ENCODE measurements around the gene NEDD4.
"Not testable (repeated sequence)": the region's sequence is repeated elsewhere in the genome, so short reads cannot be mapped to it uniquely, and the experiment has no call there.

The NEDD4 gene

DNA sequence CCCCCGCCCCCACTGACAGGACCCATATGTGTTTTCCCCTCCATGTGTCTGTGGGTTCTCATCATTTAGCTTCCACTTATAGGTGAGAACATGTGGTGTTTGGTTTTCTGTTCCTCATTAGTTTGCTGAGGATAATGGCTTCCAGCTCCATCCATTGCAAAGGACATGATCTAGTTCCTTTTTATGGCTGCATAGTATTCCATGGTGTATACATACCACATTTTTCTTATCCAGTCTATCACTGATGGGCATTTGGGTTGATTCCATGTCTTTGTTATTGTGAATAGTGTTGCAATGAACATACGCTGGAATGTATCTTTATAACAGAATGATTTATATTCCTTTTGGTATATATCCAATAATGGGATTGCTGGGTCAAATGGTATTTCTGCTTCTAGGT, 171.7 kb downstream of the NEDD4 start:
- not testable (repeated sequence) for DNase-seq

DNA sequence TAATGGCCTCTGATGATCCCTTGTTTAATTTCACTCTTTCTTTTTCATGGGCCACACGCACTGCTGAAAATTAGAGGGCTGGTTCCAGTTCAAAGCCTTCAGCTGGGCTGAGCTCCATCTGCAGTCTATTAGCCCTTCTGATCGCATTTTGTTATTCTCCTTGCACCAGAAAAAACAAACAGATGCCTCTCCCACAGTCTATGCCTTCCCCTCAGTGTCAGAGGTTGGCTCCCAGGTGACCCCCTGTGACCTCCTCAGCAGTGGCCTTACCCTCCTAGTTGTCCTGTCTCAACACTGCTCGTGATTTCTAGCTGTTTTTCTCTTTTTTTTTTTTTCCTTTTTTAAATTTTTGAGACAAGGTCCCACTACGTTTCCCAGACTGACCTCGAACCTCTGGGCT, 173.4 kb downstream of the NEDD4 start:
- DNase-seq, result no peak

- DNase-seq, result no peak
Observed at GRCh38 chr15:55819397-55820034, 173.9 kb downstream of the NEDD4 start.

DNA sequence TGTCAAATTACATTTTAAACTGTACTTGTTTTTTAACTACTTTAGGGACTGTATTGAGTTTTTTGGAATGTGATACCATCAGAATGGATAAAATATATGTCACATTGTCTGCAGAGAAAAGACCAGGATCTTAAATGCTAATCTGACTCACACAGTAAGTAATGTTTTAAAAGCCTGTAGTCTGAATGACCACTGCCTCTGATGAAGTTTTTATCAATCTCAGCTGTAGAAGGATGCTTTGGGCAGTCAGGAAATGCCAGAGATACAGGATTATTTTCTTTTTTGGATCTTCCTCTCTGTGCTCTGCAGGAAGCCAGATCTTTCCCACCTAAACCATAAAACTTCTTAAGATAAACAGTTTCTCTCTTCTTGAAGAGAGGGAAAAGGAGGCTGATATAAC, 177.4 kb downstream of the NEDD4 start:
- no peak for DNase-seq

- DNase-seq, result no peak
Observed at GRCh38 chr15:55802600-55803376, 190.6 kb downstream of the NEDD4 start.

- no peak for DNase-seq
Observed at GRCh38 chr15:55800216-55800615, 193.2 kb downstream of the NEDD4 start.

DNA sequence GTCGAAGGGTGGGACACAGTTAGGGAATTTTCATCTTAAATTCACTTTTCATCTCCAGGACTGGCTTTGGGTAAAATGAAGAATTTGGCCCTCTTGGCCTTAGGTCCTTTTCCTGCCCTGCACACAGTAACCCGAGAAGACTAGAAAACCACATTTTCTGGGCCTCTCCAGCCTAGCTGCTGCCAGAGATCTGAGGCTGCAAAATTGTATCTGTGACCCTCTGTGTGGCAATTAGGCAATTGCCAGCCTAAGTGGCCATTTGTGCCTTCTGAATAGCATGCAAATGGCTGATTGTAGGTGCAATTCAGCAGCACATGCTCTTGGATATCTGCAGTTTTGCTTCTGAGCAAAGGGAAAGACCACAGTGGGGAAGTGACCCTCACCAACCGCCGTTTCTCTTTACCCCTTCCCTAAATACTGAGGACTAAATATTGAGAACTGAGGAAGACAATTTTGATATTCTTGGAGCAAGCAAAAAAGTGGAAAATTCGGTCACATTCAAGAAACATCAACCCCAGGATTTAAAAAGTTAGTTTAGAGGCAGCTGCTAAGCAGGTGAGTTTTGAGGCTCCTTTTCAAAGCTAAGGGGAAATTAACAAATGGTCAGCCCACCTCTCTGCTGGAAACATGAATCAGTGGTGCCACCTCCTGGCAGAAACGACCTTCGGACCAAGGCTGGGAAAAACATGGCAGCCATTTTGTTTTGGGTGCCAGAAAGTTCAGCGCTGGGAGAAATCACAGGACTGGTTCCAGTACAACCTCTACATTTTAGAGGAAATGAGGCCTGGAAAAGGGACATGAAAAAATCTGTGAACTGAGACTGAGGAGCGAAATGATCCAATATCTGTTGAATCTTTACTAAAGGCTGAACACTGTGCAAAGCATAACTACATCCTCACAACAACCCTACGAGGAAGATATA, 193.9 kb downstream of the NEDD4 start:
- DNase-seq, result peak; percentile 6

GRCh38 chr15:55796321-55796965, 197.0 kb downstream of the NEDD4 start:
- no peak for DNase-seq

DNA sequence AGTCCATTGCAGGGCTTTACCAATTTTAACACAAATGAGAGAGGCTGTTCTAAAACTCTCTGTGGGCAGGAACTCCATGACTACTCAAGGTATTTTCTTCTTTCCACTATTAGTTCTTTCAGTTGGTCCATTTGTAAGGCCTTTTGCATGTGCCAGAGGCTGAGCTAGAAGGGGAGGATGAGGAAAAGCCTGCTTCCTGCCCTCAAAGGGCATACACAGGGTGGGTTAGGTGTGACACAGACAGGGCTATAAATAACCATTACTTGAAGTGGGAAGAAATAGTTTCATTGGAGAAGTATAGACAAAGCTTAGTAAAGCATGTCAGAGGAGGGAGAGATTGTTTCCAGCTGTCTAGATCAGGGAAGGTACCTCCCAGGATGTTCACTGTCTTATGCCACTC, 198.4 kb downstream of the NEDD4 start:
- no peak for DNase-seq

DNA sequence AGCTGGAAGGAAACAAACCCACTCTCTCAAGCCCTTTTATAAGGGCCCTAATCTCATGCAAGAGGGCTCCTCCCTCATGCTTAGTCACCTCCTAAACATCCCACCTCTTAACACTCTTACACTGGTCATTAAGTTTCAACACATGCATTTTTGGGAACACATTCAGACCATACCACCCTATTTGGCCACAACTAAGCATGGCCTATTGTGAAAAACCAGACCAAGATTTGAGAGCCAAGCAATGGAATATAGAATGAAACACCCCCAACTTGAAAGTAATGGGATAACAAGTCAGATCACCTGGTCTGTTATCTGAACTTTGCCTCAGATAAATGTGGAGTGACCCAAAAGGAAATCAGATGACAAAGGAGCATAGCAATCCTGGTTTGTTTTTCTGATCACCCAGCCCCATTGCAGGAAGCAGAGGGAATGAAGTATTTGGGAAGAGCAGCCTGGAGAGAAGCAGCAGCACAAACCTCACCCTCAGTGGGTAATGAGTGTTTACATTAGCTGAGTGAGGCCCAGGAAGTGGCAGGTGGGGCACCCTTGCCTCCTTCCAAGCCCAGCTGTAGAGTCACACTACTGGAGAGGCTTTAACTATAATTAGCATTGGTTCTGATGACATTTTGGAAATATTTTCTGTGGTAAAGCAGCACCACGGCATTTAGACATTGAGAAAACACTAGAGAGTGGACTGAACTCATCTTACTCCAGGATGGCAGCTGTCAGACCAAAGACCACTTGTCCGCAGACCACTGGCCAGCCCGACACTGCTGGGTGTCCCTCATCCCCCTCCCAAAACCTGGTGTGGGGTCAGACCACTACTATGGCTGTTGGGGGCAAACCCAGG, 201.6 kb downstream of the NEDD4 start:
- DNase-seq, result no peak

- no peak for DNase-seq
Observed at GRCh38 chr15:55789066-55789660, 204.2 kb downstream of the NEDD4 start.

DNA sequence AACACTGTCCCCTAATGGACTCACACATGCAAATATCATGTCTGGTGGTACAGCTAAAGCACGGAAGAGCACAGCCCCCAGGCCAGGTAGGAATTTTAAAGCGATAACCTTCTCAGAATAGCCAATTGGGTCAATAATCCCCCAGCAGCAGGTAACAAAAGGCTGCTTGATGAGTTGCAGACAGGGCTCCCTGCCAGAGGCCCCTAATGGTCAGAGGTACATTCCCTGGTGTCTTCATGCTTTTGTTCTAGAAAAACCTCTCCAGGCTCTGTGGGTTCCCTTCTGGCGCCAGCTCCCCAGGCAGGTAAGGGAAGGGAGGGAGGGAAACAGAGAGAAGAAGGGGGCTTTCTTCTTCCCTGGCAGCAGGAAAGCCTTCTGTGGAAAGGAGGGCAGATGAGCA, 207.1 kb downstream of the NEDD4 start:
- DNase-seq, result no peak

DNA sequence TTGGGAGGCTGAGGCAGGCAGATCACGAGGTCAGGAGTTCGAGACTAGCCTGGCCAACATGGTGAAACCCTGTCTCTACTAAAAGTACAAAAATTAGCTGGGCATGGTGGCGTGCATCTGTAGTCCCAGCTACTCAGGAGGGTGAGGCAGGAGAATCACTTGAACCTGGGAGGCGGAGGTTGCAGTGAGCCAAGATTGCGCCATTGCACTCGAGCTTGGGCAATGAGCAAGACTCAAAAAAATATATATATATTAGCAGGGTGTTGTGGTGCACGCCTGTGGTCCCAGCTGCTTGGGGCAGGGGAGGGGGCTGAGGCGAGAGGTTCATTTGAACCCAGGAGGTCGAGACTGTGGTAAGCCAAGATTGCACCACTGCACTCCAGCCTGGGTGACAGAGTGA, 207.8 kb downstream of the NEDD4 start:
- not testable (repeated sequence) for DNase-seq

- no peak for DNase-seq
Observed at GRCh38 chr15:55784286-55784685, 209.1 kb downstream of the NEDD4 start.

GRCh38 chr15:55782901-55783300, 210.5 kb downstream of the NEDD4 start:
- DNase-seq, result no peak

GRCh38 chr15:55780292-55780691, 213.1 kb downstream of the NEDD4 start:
- no peak for DNase-seq

DNA sequence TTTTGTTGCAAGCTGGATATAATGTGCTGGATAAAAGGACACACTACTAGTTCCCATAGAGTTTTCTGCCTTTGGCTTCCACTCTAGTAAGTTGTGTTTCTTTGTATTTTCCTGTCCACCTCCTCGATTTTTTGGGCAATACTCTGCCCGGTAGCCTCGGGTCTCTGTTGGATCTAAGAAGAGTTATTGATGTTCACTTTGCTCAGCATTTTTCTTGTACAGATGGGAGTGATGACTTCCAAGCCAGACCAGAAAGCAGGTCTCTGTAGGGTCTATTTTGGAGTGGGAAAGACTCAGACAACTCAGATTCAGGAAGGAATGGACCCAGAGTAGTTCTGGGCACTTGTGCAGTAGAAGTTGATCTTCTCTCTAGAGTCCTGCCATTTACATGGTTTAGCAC, 214.5 kb downstream of the NEDD4 start:
- no peak for DNase-seq
